GM19099 (cell line): Measurements from ENCODE around the gene NCKAP5.

ENCODE experiments used
- POLR2A ChIP-seq: IDR thresholded peaks from 3 replicates; pipeline ENCODE4 v1.6.1; 2011; ENCODE audit warnings: low read depth; ENCODE audit not compliant: insufficient read length; ENCODE audit errors: extremely low read depth

NCKAP5 gene

GRCh38 chr2:133497270-133497893 is 70.9 kb downstream of the NCKAP5 start:
- TF ChIP-seq POLR2A, result no peak

DNA sequence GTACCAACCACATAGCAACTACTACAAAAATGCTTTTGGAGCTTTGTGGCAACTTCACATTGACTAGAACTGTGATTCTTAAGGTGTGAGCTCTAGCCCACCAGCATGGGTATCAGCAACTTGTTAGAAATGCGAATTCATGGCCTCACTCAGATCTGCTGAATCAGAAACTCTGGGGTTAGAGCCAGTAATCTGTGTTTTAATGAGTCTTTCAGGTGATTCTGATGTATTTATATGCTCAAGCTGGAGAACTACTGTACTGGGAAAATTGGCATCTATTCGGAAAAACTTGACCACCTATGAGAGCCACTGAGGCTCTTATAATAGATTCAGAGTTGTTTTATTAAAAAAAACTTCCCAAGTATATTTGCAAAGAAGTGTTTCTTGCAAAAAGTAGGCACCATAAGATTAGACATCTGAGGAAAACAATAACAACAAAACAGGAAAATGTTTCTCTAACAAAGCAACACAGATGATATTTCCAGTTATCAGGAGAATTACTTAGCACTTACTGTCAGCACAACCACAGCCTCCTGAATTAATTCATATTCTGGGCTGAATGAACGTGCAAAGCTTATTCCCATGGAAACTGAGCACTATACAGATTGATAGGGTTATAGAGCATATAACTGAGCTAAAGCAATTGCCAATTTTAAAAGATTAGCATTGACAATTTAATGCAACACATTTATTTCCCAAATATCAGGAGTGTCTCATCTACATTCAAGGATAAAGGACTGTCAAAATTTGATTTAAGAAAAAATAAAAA is 71.6 kb downstream of the NCKAP5 start:
- TF ChIP-seq POLR2A, result no peak

DNA sequence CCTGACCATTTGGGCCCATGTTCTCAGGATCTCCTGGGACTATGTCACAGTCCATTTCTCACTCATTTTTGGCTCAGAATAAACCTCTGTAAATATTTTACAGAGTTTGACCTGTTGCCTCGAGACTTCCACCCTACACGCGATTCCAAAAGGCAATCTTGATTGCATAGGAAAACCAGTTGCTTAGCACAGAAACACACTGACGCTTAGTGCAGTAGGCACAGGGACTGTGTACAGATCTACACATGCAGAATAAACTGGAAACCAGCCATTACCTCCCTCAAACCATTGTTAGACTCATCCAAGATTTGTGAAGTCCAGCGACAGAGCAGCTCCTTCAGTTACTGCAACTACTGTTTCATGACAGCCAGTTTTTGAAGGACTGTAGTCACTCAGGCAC is 73.0 kb downstream of the NCKAP5 start:
- no peak for TF ChIP-seq POLR2A

DNA sequence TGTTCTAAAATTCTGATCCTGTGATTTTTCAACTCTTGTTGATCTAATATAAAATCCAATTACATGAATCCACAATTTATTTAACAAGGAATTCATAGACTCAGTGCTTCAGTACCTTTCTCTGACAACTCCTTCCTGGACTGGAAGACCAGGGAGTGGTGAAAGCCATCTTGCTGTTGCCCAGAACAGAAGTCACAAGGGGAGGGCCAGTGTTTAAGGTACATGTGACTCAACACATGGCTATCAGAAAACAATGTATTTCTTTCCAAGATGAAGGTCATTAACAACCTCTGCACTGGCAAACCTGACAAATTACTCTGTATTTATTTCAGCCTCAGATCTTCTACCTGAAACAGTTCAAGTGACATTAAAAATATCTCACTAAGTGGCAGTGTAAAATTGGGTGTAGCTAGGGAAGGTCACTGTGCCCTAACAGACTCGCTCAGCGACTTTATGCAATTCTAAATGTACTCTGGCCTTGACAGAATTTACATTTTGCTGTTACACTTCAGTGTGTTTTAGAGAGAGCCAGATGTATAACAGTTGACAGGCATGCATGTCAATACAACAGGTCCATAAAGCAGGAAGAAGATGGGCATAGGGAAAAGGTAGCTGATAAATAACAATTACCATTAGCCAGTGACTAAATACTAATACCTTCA is 75.4 kb downstream of the NCKAP5 start:
- TF ChIP-seq POLR2A, result no peak

DNA sequence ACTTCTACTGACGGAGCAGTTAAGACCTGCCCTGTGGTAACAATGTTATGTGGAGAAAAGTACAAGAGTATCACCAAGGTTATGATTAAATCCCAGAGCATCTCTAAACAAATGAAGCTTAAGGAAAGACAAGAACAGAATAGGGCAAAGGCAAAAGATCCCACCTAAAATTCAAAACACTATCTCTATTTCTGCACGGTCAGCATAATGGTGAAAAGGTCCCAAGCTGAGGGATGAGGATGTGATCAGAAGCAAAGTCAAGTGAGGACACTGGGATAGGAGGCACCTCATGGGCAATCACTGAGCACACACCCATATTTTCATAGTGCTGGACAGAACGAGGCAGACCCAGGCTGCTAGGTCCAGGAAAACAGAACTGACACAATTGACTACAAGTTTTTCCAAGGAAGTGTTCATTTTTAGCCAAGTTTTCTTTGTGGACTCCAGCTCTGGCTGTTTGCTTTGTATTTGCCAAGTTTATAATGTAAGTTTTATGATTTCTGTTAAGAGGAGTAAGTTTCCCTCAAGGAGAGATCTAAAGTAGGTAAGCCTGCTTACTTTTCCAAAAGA is 77.8 kb downstream of the NCKAP5 start:
- TF ChIP-seq POLR2A, result no peak

DNA sequence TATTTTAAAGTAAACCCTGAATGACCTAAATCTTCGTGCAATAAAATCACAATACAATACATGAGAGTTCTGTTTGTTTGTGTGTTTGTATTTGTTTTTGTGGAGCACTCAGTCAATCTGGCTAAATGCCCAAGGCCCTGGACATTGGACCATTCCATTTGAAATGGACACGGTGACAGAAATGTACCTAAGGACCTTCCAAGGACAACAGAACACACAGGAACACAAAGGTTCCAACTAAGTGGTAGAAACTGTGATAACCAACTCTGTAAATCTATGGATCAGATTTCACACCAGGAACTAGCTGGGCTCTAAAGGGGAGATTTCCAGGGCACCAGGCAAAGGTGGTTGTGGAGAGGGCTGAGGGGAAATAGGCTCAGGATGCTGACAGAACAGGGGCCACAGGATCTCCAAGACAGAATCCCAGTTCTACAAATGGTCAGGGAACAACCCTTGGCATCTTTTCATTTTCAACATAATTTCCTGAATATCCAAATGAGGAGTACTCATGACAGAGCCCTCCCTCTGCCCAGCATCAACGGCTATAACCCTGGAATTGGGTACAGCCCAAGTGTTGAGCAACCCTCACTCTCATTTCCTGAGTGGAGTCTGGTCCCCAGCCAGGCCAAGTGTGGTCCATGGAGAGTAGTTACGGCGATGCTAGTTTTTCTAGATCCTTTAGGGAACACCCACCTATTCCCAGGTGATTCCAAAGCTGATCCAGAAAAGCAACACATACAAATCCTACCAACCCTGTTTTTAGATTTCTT is 78.4 kb downstream of the NCKAP5 start:
- no peak for TF ChIP-seq POLR2A

DNA sequence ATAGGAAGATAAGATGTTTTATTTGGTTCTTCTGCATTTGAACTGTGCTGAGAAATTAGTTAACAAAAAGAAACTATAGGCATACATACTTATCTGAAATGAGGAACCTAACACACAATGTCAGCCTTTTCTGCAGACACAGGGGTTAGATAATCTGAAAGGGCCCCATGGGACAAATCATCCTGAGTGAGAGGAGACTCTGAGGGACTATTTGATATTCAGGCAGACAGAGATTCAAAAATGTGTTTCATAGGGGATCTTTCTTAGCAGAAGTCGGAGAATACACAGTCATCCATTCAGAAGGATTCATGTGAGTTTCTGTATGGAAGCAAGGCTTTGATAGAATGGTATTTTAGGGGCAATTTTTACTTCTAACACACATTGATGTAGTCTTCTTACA is 79.1 kb downstream of the NCKAP5 start:
- TF ChIP-seq POLR2A, result no peak

DNA sequence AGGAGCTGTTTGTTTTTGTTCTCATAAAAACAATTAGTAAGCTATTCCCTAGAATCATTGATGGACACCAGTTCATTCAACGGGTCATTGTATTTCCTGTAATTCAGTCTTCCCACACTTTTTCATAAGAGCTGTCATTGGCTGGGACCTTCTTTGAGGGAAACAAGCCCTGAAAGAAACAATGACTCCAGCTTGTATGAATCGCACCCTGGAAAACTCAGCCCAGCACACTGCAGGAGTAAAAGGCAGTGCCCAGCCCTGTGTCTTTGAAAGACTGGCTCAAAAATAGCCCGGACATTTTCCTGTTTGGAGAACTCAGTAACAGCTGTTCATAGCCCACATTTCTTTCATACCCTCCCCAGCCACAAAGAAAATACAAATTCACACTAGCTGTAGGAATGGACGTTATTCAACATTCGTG is 81.5 kb downstream of the NCKAP5 start:
- no peak for TF ChIP-seq POLR2A

GRCh38 chr2:133485868-133486267 is 82.4 kb downstream of the NCKAP5 start:
- TF ChIP-seq POLR2A, result no peak

DNA sequence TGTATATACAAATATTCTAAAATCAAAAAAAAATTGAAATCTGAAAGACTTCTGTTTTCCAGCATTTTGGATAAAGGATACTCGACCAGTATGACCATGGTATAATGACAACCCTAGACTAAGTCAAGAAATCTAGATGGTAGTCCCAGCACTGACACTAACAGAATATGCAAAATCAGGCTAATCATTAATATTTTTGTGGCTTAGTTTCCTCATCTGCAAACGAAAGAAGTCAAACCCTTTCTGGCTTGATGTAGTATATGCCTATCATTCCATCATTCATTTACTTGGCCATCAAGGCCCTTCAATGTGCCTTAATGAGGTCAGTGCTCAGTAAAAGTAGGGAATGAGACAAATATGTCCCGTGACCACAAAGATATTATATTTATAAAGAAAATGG is 83.5 kb downstream of the NCKAP5 start:
- no peak for TF ChIP-seq POLR2A

DNA sequence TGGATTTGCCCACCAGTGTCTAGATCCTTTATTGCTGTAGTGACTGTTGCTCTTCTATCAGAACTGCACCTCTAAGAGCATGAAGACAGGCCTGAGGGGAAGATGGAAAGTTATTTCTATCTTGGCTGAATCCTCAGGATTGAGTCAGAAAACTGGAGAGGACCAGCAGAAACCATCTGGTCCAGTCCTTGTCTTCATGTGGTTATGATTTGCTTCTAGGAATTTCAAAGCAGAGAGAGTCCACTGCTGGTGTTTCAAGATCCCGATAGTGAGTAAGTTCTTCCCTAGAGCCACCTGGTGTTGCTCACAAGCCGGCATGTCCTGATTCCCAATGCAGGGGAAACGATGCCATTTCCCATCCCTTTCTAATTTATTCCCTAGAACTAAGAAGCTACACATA is 84.2 kb downstream of the NCKAP5 start:
- TF ChIP-seq POLR2A, result no peak

DNA sequence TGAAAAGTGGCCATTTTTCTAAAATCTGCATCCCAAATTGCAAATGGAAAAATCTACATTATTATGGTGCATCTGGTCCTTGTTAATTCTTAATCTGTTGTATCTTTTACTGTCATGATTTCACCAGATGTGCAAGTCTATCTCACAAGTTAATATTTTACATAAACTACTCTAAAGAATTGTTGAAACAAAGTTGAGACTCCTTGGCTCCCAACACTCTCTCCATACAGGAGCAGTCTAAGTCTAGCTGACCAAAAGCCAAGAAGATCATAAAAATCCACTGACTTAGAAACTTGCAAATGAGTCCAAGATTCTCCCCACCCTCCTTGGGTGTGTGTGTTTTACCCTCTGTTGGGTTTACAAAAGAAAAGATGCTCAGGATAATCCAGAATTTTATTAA is 85.1 kb downstream of the NCKAP5 start:
- TF ChIP-seq POLR2A, result no peak

- no peak for TF ChIP-seq POLR2A
These were observed 87.4 kb downstream of the NCKAP5 start for GRCh38 chr2:133480707-133481429.

DNA sequence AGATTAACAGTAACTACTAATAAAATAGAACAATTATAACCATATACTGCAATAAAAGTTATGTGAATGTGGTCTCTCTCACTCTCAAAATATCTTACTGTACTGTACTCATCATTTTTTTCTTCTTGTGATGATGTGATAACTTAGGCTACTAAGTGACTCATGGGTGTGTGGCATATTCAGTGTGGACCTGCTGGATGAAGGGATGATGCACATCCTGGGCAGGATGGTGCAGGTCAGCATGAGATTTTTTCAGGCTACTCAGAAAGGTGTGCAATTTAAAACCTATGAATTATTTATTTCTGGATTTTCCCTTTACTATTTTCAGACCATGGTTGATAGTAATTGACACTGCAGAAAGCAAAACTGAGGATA is 90.7 kb downstream of the NCKAP5 start:
- TF ChIP-seq POLR2A, result no peak
